Keratinocyte (primary cell): ENCODE measurements around the gene MTHFD2L. TPM values are rescaled to one million over a fixed set of nuclear protein-coding genes. Genes with fewer than 3 reads are reported as not detected.

Experiments
- DNase-seq: peaks from one replicate; pipeline ENCODE4 v3.0.0-alpha.2; 2011; ENCODE audit warnings: low read depth, missing footprints, low spot score
- FAIRE-seq: peaks from 2 replicates; lab custom pipeline; 2011; peaks lifted over from hg19 to GRCh38; lab: Jason Lieb, UNC
- H2AFZ ChIP-seq: 2 replicates; pipeline ENCODE4 v1.6.0; 2012; ENCODE audit warnings: low read length, control low read depth, inconsistent platforms; ENCODE audit not compliant: control insufficient read depth
- H3K27ac ChIP-seq: 2 replicates; pipeline ENCODE4 v1.5.1; 2011; ENCODE audit warnings: low read length; ENCODE audit not compliant: control insufficient read depth, insufficient read depth
- H3K27me3 ChIP-seq: 3 replicates; pipeline ENCODE4 v1.6.0; 2011; ENCODE audit warnings: low read length; ENCODE audit not compliant: control insufficient read depth, insufficient read depth; ENCODE audit errors: extremely low read depth
- H3K36me3 ChIP-seq, 2 experiments: 2 replicates in 1 of 2; 3 replicates in 1 of 2; pipeline ENCODE4 v1.5.1; 2011; ENCODE audit warnings: low read length in 2 of 2, mild to moderate bottlenecking in 1 of 2; ENCODE audit not compliant: control insufficient read depth in 2 of 2, insufficient read depth in 2 of 2; ENCODE audit errors: extremely low read depth in 1 of 2
- H3K4me1 ChIP-seq: 3 replicates; pipeline ENCODE4 v1.5.1; 2011; ENCODE audit warnings: low read length; ENCODE audit not compliant: control insufficient read depth, insufficient read depth; ENCODE audit errors: extremely low read depth
- H3K4me2 ChIP-seq: 3 replicates; pipeline ENCODE4 v1.6.0; 2011; ENCODE audit warnings: low read depth, low read length; ENCODE audit not compliant: control insufficient read depth, insufficient read depth; ENCODE audit errors: extremely low read depth
- H3K4me3 ChIP-seq, 3 experiments: fragments of 200-600 bp in 1 of 3; sonication (generic) in 1 of 3; 2 replicates in 2 of 3; 3 replicates in 1 of 3; pipeline ENCODE4 v1.5.1; 2011 to 2016; ENCODE audit warnings: low read length in 3 of 3, mild to moderate bottlenecking in 3 of 3, control low read depth in 2 of 3, inconsistent platforms in 1 of 3, low read depth in 1 of 3, mixed read lengths in 1 of 3, mixed run types in 1 of 3, moderate library complexity in 1 of 3; ENCODE audit not compliant: control insufficient read depth in 2 of 3, insufficient read depth in 2 of 3; ENCODE audit errors: extremely low read depth in 1 of 3
- H3K79me2 ChIP-seq: 2 replicates; pipeline ENCODE4 v1.6.0; 2012; ENCODE audit warnings: low read length; ENCODE audit not compliant: control insufficient read depth, insufficient read depth
- H3K9ac ChIP-seq: 3 replicates; pipeline ENCODE4 v1.6.0; 2011; ENCODE audit warnings: low read length; ENCODE audit not compliant: control insufficient read depth, insufficient read depth; ENCODE audit errors: extremely low read depth
- H3K9me1 ChIP-seq: 3 replicates; pipeline ENCODE4 v1.6.0; 2011; ENCODE audit warnings: low read length; ENCODE audit not compliant: control insufficient read depth, insufficient read depth; ENCODE audit errors: extremely low read depth
- H3K9me3 ChIP-seq: 2 replicates; pipeline ENCODE4 v1.5.1; 2012; ENCODE audit warnings: low read depth, low read length; ENCODE audit not compliant: control insufficient read depth
- H4K20me1 ChIP-seq: 3 replicates; pipeline ENCODE4 v1.6.0; 2011; ENCODE audit warnings: low read length; ENCODE audit not compliant: control insufficient read depth, insufficient read depth; ENCODE audit errors: extremely low read depth
- EZH2 ChIP-seq: IDR thresholded peaks from one replicate; pipeline ENCODE4 v1.6.1; 2012; ENCODE audit warnings: inconsistent platforms, mild to moderate bottlenecking, low read length, moderate library complexity
- dilution Hi-C: fragments of 300-500 bp; cut with MboI; formaldehyde crosslinking; loops from one replicate; pipeline ENCODE4 v1.7.0; 2020; ENCODE audit warnings: low sequenced_read_pairs; ENCODE audit not compliant: extremely low pct_ligation_motif_present
- polyA plus RNA-seq, 5 experiments: library from polyadenylated mRNA; depleted of rRNA in 3 of 5; stranded (reverse) in 3 of 5; stranded (forward) in 1 of 5; unstranded in 1 of 5; fragments of >200 nt; gene quantifications; 1 replicate in 1 of 5; 2 replicates in 3 of 5; 3 replicates in 1 of 5; pipeline versions ENCODE4 v1.2.1 to v1.2.3, GENCODE V29; 2011 to 2012; ENCODE audit warnings: missing spikeins in 2 of 5, low read depth in 1 of 5, low replicate concordance in 1 of 5
- TF ChIP-seq, protein P1 (sequence below), 3 experiments: IDR thresholded peaks in 1 of 3; conservative IDR thresholded peaks in 1 of 3; optimal IDR thresholded peaks in 1 of 3; 2 replicates in 2 of 3; 3 replicates in 1 of 3; pipeline versions ENCODE3 to v1.5.1; 2011; ENCODE audit warnings: low read length in 3 of 3, mild to moderate bottlenecking in 3 of 3, moderate library complexity in 2 of 3, control low read depth in 1 of 3, inconsistent platforms in 1 of 3; ENCODE audit not compliant: insufficient read depth in 2 of 3; ENCODE audit errors: extremely low read depth in 1 of 3

The MTHFD2L gene
- polyA plus RNA-seq, 1 donor (not counting 4 experiments of a cell fraction or from before 2014, with no cell fraction given) = 30.4 TPM

DNA sequence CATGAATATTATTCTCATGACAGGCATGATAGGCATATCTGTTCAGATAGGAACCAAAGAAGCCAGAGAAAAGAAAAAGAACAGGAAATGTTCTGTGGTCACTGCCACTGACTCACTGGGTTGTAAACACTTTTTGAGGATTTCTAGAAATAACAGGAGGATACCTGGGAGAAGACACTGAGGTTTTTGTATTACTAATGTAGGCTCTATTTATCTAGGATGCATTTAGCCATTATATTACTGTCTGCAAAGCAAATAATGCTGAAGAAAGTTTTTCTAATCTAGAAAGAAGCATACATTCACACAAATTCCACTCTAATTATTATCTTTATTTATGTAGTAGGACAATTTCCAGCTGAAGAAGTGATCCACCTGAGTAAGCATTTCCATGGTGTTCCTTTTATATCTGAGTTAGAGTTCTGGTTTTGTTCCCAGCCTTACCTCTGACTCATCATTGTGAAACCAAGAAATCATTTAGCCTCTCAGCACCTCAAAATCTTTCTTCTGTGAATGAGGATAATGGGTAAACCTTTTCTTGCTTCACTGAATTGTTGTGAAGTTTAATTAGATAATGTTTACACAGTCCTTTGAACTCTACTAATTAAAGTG lies 110.2 kb downstream of the MTHFD2L start:
- FAIRE-seq (peak; percentile 88), DNase-seq (peak; percentile 28)
- Histone ChIP-seq H3K79me2 (no peaks in the 10 kb centered on the region), H3K4me2 (peak overlapping the region; percentile 33), H3K9ac (peak overlapping the region; percentile 33), H3K27me3 (no peaks in the 10 kb centered on the region), H4K20me1 (no peaks in the 10 kb centered on the region), H3K9me3 (no peaks in the 10 kb centered on the region), H3K27ac (peak overlapping the region; percentile 78), H3K36me3 (no peaks in the 10 kb centered on the region), H3K4me1 (peaks cover 23% of the 10 kb centered on the region), H3K4me3 (peak overlapping the region in 1 of 3 experiments; percentile 55), H2AFZ (peak overlapping the region; percentile 52), H3K9me1 (no peaks in the 10 kb centered on the region)
- TF ChIP-seq, protein P1, sequence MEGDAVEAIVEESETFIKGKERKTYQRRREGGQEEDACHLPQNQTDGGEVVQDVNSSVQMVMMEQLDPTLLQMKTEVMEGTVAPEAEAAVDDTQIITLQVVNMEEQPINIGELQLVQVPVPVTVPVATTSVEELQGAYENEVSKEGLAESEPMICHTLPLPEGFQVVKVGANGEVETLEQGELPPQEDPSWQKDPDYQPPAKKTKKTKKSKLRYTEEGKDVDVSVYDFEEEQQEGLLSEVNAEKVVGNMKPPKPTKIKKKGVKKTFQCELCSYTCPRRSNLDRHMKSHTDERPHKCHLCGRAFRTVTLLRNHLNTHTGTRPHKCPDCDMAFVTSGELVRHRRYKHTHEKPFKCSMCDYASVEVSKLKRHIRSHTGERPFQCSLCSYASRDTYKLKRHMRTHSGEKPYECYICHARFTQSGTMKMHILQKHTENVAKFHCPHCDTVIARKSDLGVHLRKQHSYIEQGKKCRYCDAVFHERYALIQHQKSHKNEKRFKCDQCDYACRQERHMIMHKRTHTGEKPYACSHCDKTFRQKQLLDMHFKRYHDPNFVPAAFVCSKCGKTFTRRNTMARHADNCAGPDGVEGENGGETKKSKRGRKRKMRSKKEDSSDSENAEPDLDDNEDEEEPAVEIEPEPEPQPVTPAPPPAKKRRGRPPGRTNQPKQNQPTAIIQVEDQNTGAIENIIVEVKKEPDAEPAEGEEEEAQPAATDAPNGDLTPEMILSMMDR (optimal IDR thresholded peaks at IDR 0.05 in 1 of 3, IDR thresholded peaks at IDR 0.05 in 1 of 3, conservative IDR thresholded peaks at IDR 0.05 in 1 of 3; ENCODE audit: extremely low read depth in 1 of 3, insufficient read depth in 2 of 3, low read length in 3 of 3) = no peak
- TF ChIP-seq EZH2 = no peak
- dilution Hi-C loops = no loop called here

DNA sequence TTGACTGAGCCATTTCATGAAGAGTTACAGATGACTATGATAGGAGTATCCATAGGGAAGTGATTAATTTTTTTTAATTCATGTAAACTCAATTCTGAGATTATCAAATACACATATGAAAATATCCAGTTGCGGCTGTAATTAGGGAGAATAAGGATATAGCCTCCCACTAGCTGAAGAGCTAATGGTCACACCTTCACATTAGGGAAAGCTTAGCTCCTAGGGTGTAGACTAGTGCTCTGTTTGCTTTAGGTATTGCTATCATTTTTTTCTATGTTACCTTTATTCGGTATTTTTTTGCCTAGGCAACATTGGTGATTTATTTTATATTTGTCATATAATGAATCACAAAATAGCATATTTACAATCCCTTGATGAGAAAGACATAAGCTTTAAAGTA lies 110.7 kb downstream of the MTHFD2L start:
- H3K27ac ChIP-seq = peak overlapping the region; percentile 78
- dilution Hi-C loops = no loop called here
- no peak for DNase-seq
- no peak for FAIRE-seq
- H3K79me2 ChIP-seq = no peaks in the 10 kb centered on the region
- H3K9ac ChIP-seq = peak overlapping the region; percentile 33
- H3K9me1 ChIP-seq = no peaks in the 10 kb centered on the region
- H3K36me3 ChIP-seq = no peaks in the 10 kb centered on the region
- H3K4me2 ChIP-seq = peak overlapping the region; percentile 33
- H4K20me1 ChIP-seq = no peaks in the 10 kb centered on the region
- no peaks in the 10 kb centered on the region for H3K9me3 ChIP-seq
- H3K4me1 ChIP-seq = peaks cover 23% of the 10 kb centered on the region
- TF ChIP-seq, protein P1 (optimal IDR thresholded peaks at IDR 0.05 in 1 of 3, IDR thresholded peaks at IDR 0.05 in 1 of 3, conservative IDR thresholded peaks at IDR 0.05 in 1 of 3; ENCODE audit: extremely low read depth in 1 of 3, insufficient read depth in 2 of 3, low read length in 3 of 3) = no peak
- TF ChIP-seq EZH2 = no peak
- peak overlapping the region in 1 of 3 experiments; percentile 55 for H3K4me3 ChIP-seq
- H2AFZ ChIP-seq = peak overlapping the region; percentile 52
- no peaks in the 10 kb centered on the region for H3K27me3 ChIP-seq
